Measurements from ENCODE around the gene KCNMA1.
A peak's percentile ranks its signal among the peaks of the same experiment; 100 is the strongest.

Gene KCNMA1

DNA sequence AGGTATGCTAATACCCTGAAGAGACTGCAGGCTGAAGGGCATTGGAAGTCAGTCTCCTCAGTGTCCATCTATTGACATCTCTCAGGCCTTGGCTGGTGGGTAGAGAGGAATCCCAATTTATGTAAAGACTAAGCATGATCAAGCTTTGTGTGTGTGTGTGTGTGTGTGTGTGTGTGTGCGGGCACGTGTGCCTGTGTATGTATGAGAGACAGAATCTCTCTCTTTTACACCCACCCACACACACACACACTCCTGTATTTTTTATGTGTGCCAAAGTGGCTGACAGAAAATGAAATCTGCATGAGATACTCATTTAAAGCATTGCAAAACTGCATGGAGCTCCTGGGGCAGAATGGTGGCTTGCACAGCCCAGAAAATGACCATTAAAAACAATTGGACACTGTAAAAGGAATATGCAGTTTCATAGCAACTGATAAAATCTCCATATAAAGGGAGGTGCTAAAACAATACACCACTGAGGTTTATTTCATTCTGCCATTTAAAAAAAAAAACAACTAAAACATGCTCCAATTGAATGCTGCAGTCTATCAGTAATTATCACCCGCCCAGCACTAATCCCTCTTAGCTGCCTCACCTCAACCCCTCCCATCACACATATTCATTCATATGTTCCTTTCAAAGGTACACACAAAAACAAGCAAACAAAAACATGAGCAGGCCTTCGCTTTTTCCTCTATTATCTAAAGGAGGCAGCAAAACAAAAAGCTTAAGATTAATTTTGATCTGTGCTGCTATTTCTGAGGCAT is 385.0 kb downstream of the KCNMA1 start:
- DNase-seq, result no peak

DNA sequence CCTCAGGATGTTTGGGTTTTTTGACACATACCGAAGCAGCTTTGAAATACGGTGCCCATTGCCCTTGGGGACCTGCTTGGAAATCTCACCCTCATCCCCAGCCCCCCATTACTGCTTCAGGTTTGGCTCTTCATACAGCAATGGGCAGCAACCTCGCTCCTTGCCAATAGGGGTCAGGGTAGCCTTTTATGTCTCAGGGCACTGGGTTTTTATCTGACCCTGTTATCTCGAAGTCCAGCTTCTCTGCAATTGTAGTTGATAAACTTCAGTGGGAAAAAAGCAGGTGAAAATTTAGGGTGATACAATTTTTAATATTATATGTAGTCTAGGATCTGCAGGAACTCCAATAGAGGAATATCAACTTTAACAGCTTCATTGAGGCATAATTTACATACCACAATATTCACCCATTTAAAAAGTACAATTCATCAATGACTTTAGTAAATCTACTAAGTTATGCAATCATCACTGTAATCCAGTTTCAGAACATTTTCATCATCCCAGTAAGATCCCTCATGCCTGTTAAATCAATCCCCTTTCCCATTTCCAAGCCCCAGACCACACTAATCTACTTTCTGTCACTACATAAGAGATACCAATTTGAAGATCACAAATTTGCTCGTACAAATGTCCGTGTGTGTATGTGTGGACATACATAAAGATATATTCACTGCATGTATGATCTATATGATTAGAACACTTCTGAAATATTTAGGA is 386.2 kb downstream of the KCNMA1 start:
- DNase-seq, result no peak

DNA sequence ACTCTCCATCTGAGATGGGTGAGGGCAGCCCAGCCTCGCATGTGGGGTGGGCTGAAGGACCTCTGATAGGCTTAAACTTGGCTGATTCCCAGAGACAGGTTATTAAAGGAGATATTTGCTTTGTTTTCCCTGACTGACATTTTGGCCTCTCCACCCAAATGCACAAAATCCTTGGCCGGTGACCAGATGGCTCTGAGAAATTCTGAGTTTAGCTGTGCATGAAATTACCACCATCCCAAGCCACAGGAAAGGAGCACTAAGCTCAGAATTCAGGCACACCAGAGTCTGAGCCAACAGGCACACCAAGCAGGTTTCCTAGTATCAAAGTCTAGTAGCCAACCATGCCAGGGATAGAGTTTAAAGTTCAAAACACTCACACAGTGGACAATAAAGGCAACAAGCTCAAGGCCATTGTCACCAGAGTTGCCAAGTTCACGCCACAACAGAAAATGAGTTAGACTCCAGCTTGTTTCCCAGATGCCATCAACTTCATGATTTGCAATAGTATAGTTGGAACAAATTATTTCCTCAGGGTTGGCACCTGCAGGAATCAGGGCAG is 387.6 kb downstream of the KCNMA1 start:
- DNase-seq, result no peak

DNA sequence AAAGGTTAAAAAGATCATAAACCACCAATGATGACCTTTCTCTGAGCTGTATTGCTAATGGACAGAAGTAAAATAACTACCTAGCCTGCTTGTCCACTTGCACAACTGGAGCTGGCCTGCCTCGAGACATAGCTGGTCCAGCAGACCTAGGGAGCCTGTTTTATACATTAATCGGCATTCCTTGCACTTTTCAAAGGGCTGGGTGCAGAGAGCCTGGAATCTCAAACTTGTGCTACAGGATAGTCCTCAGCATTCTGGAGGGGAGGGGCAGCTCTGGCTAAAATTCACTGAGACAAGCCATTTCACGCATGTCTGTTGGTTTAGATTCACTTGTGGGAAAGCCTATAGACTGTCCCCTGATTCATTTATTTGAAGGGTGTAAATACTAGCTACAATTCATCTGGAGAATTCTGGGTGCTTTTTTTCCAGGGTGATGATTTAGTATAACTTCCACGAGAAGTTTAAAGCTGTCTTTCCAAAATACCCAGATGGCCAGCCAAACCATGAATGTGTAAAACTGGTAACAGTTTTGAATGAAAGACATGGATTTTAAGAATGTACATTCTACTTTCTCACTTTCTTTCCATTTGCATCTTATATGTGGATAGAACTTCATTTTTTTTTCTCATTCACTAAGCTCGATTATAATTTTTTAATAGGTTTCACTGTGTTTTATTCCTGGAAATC is 389.4 kb downstream of the KCNMA1 start:
- DNase-seq, result no peak

DNA sequence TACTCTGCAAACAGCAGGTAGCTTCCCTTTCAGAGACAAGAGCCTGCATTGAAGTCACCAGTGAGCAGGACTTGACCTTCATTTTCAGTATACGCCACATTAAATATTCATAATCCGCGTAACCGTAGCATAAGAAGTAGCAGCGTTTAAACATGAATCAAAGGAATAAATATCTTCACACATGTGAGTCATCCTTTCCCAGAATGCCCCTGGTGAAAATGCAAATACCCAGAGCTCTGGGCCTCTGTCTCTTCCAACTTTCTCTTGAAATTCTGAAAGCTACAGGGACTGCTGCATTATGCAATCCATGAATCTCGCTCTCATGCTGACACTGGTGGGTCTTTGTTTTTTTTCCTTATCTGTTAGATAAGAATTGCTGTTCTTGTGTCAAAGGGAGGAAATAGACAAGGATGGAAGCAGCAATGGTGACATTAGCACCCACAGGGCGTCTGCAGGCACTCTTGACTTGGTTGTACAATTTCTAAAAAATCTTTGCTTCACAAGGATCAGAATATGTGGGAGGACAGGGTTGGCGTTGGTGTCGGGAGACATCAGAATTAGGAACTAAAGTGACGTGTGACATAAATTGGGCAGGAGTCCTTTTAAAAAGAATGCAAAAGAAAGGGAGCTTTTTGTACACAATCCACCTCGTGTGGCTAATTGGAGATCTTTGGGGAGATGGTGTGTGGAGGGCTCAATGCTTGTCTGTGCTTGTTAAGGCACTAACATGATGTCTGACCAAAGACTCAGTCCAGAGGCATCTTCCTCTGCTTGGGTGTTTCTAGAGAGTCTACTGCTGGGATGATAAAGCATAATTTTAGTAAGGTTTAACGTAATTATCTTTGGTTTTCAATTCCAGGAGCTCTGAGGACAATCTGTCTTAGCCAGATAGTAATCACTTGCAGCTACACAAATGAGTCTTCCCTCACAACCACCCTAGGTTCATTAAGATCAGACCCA is 390.3 kb downstream of the KCNMA1 start:
- no peak for DNase-seq

DNA sequence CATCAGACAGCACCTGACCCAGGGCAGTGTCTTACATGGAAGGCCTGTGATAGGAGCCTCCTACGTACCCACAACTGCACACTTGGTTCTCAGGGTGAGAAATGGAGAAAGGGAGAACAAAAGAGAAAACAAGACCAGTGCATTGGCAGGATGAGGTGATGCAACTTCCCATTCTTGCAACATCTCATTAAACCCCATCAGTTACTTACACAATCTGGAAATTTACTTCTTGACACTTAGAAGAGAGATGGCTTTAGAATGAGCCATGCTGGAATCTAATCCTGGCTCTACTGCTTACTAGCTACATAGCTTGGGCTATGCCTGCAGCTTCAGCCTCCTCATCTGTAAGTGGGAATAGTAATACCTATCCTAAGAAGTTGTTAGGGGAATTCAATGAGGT is 391.7 kb downstream of the KCNMA1 start:
- DNase-seq, result no peak

DNA sequence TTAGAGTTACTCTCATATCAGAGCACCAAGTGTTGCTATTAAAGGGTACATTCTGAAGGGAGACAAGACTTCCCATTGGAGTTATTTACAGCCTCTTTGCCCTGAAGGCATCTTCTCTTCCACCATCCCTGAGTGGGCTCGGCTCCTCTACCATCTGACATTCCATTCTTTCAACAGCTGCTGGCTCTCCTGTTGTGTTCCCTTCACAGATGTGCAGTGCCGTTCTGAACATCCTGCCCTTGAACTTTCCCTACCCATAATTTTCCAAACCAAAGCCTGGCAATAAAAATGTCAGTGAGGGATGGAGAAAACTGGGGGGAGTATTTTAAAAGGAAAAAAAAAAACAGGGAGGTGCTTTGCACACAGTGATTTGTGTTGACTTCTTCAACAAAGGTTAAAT is 392.9 kb downstream of the KCNMA1 start:
- no peak for DNase-seq

DNA sequence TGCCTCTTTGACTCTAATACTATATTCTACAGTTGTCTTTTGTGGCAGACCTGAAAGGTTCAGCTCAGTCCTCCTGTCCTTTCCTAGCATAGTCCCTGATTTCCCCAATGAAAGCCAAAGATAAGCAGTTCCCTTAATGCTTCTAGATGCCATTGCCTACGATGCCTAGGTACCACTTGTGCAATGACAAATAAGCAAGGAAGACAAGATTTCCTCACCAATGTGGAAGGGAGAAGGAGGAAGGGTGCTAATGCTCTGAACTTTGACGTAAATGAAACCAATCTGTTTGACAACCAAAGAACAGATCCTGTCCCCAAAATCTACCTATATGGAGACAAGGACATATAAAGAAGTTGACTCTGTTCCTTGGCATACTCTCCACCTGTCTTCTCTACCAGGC is 393.3 kb downstream of the KCNMA1 start:
- DNase-seq, result no peak

DNA sequence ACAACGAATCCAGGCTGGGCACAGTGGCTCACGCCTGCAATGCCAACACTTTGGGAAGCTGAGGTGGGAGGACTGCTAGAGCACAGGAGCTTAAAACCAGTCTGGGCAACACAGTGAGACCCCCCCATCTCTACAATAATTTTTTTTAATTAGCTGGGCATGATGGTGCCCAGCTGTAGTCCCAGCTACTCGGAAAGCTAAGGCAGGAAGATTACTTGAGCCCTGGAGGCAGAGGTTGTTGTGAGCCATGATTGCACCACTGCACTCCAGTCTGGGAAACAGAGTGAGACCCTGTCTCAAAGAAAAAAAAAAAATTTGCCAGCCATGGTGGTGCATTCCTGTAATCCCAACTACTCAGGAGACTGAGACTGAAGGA is 396.3 kb downstream of the KCNMA1 start:
- DNase-seq, result no peak

DNA sequence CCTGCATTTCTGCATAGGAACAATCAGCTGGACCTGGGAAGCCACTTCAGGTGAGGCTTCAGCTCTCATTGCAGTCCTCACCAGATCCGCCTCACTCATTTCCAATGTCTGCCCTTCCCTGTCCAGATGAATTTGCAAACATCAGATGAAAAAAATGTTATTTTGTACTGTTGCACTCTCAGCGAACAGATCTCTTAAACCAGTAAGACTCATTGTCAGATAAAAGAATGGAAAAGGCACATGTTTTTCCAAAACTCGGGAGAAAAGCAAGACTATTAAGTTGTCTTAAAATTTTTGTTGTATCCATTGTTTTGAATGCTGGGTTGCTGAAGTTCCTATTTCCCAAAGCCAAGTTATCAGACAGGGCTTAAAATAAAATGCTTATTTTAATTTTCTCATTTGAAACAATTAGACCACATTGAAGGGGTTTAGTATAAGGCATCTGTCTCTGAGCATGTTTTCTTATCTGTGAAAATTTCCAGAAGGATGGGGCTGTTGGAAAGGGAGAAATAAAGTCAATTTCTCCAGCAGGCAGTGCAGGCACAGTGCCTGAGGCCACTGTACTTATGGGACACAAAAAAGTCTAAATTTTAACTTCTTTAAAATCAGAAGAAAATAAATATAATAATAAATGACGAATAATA is 396.8 kb downstream of the KCNMA1 start:
- DNase-seq, result no peak

DNA sequence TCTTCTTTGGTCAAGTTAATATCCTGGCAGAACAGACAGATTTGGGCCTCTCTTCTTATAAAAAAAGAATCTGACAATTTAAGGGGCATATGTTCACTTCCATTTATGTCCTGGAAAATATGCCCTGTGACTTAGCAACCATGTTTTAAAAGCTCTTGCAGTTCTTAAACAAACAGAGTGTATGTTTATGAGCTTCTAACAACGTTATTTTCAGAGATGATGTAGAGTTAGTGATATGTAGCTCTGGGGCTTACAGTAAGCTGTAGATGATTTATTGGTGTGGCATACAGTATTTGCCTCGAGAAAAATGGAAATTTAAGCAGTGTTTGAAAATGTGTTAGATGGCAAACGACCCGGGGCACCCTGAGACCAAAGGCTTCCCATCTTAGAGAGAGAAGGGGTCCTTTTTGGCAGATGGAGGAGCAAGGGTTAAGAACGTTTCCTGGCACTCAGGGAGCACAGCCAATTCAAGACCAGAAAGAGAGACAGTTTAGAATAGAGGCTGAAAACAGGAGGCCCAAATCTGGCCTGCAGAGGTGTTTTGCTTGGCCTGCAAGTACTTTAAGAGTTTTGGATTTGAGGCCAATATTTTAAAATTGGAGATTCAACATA is 397.5 kb downstream of the KCNMA1 start:
- DNase-seq, result peak; percentile 32

DNA sequence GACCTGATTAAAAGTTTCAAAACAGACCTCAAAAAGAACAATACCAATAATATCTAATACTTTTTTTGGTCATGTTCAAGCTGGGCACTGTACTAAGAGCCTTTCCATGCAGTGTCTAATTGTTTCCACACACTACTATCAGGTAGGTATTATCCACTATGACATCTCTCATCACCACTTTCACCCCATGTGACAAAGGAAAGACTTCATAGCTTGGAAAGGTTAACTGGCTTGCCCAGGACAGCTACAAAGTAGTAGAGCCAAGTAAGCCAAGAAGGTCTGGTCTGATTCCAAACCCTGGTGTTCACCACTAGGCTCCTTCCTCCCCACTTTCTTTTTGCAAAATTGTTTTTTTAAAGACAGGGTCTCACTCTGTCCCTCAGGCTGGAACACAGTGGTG is 400.5 kb downstream of the KCNMA1 start:
- DNase-seq, result no peak

DNA sequence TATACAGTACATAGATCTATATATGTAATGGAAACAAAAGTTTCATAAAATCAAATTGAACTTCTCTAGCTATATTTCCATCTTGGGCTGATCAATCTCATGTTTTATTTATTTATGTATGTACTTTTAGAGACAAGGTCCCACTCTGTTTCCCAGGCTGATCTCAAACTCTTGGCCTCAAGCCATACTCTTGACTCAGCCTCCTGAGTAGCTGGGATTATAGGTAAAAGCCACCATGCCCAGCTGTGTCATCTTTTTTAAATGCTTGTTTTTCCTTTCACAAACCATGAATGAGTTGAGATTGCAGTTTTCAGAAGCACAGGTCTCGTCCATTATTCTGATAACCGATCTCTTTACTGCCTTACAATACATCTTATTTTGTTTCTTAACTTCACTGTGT is 400.9 kb downstream of the KCNMA1 start:
- no peak for DNase-seq

DNA sequence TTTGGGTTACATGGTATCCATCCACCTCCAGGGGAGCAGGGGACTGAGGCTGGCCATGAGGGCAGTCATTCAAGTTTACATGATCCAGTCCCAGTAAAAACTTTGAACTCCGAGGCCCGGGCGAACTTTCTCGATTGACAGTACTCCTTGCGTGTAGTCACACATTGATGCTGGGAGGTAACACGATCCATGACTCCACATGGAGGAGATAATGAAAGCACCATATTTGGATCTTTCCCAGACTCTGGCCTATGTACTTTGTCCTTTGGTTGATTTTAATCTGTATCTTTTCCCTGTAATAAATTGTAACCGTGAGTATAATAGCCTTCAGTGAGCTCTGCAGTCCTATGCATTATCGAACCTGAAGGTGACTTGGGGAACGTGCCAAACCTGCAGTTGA is 401.6 kb downstream of the KCNMA1 start:
- no peak for DNase-seq

DNA sequence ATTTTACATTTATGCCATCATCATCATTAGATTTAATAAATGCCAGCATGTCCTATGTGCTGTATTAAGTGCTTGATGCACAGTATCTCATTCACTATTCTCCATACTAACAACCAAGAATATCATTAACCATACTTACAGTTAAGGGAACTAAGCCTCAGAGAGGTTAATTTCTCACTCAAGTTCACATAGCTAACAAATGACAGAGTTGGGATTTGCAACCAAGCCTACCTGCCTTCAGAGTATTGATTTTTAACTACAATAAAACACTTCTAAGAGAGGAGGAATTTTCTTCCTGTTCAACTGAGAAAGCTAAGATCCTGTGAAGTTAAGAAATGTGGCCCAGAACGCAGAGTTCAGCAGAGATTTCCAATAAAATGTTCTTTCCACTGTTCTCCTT is 403.0 kb downstream of the KCNMA1 start:
- no peak for DNase-seq

DNA sequence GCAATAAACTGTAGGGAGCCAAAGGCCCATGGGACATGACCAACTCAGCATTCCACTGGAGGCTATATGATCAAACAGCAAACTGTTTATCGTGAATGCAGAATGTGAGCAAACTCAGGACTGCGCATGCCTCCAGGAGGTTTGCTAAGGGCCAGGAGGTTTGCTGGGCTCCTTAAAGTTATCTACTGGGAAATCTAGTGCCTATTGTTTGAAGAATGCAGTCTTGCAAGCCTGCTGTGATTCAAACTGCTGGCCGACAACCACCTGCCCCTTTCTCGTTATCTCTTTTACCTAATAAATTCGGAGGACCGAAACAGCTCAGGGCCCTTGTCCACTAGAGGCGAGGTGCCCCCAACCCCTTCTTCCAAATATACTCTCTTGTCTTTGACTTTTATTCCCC is 404.1 kb downstream of the KCNMA1 start:
- no peak for DNase-seq

DNA sequence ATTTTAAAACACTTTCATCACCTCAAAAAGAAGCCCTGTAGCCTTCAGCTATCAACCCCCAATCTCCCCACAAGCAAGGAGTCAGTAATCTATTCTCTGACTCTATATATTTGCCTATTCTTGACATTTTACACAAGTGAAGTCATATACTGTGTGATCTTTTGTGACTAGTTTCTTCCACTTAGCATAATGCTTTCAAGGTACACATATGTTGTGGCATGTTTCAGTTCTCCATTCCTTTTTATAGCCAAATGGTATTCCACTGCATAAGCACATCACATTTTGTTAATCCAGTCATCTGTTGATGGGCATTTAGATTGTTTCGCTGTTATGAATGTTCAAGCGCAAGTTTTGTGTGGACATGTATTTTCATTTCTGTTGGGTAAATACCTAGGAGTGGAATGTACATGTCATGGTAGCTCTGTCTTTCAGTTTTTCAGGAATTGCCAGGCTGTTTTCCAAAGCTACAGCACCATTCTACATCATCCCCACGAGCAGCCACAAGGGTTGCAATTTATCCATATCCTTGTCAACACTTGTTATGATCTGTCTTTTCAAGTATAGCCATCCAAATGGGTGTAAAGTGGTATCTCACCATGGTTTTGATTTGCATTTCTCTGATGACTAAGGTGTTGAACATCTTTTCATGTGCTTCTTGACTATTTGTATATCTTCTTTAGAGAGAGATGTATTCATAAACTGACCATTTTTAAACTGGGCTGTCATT is 405.6 kb downstream of the KCNMA1 start:
- no peak for DNase-seq

DNA sequence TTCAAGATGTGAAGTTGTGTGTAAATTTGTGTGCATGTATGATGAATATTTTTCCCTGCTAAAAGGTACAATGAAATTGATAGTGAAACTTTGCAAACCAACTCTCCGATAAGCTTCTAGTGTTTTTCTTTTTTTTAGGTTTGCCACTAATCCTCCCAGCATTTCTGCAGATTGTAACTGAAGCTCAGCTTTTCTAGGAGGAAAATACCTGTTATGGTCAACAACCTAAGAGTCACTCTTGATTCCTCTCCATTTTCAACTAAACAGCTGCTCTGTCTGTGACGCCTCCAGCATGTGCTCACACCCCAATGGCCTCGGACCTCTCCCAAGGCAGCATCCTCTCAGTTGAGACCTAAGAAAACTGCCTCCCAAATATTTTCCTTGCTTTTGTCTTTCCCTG is 406.2 kb downstream of the KCNMA1 start:
- DNase-seq, result no peak

DNA sequence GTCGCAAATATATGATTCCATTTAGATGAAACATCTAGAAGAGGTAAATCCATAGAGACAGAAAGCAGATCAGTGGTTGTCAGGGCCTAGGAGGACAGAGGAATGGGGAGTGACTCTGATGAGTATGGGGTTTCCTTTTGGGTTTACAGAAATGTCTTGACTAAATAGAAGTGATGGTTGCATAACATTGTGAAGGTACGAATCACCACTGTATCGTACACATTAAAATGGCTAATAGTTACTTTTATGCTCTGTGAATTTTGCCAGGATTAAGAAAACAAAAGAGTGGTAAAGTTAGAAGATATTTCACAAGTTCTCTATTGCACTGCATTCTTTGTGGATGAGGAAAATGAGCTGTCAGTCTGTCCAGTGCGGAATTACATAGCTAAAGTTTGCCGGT is 407.4 kb downstream of the KCNMA1 start:
- no peak for DNase-seq

DNA sequence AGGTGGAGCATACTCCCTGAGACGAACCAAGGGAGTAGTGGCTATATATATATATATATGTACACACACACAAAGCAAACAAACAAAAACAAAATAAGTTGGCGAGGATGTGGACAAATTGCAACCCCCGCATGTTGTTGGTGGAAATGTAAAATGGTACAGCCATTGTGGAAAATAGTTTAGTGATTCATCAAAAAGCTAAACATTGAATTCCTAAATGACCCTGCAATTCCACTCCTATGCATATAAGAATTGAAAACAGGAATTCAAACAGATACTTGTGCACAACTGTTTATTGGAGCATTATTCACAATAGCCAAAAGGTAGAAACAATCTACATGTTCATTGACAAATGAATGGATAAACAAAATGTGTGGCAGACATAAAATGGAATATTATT is 407.9 kb downstream of the KCNMA1 start:
- no peak for DNase-seq

DNA sequence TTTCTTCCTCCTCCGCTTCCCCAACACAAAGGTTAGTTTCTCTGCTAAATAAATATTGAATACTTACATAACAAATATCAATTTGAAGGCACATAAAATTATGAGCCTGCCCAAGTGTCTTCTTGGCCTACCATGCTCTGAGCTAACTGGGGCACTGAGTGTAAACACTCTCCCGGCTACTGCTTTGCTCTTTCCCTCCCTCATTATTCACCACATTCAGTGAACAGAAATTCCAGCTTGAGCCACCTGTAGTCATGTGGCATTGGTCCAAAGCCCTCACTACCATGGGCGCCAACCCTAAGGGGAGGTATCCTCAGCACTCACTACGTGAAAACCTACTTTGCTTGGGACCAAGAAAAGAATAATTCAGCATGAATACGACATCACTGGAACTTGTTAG is 409.0 kb downstream of the KCNMA1 start:
- DNase-seq, result no peak

All from NCI-H526 treated with DMSO at 0.1 percent for 48 hours (cell line).